RWPE2 (cell line): Measurements from ENCODE around the gene FAR1.

Source experiments
- ATAC-seq: fragments of 200-7000 bp; cut with Tn5 transposase; 3 replicates; pipeline ENCODE4 v1.9.1; 2021; ENCODE audit warnings: low read depth
- DNase-seq: peaks from one replicate; pipeline ENCODE4 v3.0.0-alpha.2; 2020; ENCODE audit warnings: low spot score
- H3K27ac ChIP-seq: fragments of 450-650 bp; 2 replicates; pipeline ENCODE4 v1.5.1; 2017; ENCODE audit warnings: mild to moderate bottlenecking; ENCODE audit not compliant: poor library complexity, severe bottlenecking
- H3K27me3 ChIP-seq: fragments of 250-450 bp; sonication (Bioruptor Pico); 2 replicates; pipeline ENCODE4 v1.5.1; 2021; ENCODE audit warnings: mild to moderate bottlenecking, moderate library complexity; ENCODE audit not compliant: insufficient read depth, poor library complexity, severe bottlenecking
- H3K36me3 ChIP-seq: fragments of 250-450 bp; sonication (Bioruptor Pico); 2 replicates; pipeline ENCODE4 v1.5.1; 2020; ENCODE audit warnings: low read depth, mild to moderate bottlenecking, moderate library complexity
- H3K4me1 ChIP-seq: fragments of 250-450 bp; sonication (Bioruptor Pico); 2 replicates; pipeline ENCODE4 v1.5.1; 2021; ENCODE audit warnings: mild to moderate bottlenecking, moderate library complexity; ENCODE audit not compliant: insufficient read depth, poor library complexity, severe bottlenecking
- H3K4me3 ChIP-seq: fragments of 250-450 bp; sonication (Bioruptor Pico); 2 replicates; pipeline ENCODE4 v1.5.1; 2021; ENCODE audit warnings: mild to moderate bottlenecking, moderate library complexity; ENCODE audit not compliant: severe bottlenecking
- H3K9me3 ChIP-seq: fragments of 250-450 bp; sonication (Bioruptor Pico); 2 replicates; pipeline ENCODE4 v1.5.1; 2021; ENCODE audit warnings: mild to moderate bottlenecking, moderate library complexity; ENCODE audit not compliant: severe bottlenecking
- CTCF ChIP-seq: fragments of 450-650 bp; IDR thresholded peaks from one replicate; pipeline ENCODE4 v1.5.1; 2017; ENCODE audit warnings: mild to moderate bottlenecking, moderate library complexity; ENCODE audit not compliant: poor library complexity, severe bottlenecking

The FAR1 gene

GRCh38 chr11:13669544-13670488, 1.3 kb downstream of the FAR1 start:
- peak overlapping the region; percentile 74 for H3K27ac ChIP-seq
- peak overlapping the region; percentile 75 for H3K4me3 ChIP-seq
- DNase-seq, result no peak

GRCh38 chr11:13672576-13673210, 4.2 kb downstream of the FAR1 start:
- no peaks in the 10 kb centered on the region for H3K9me3 ChIP-seq
- H3K36me3 ChIP-seq, result peaks cover 25% of the 10 kb centered on the region
- ATAC-seq, result no peak
- no peak for DNase-seq
- H3K4me1 ChIP-seq, result peaks cover 25% of the 10 kb centered on the region
- no peak overlapping the region for H3K4me3 ChIP-seq
- TF ChIP-seq CTCF, result no peak
- no peak overlapping the region for H3K27ac ChIP-seq
- no peaks in the 10 kb centered on the region for H3K27me3 ChIP-seq

More at GRCh38 chr11:13669544-13670488, 1.3 kb downstream of the FAR1 start:
- Histone ChIP-seq H3K4me1 (peaks cover 37% of the 10 kb centered on the region), H3K27me3 (no peaks in the 10 kb centered on the region), H3K36me3 (peaks cover 14% of the 10 kb centered on the region), H3K9me3 (no peaks in the 10 kb centered on the region)
- ATAC-seq, result no peak
- TF ChIP-seq CTCF, result no peak

GRCh38 chr11:13674799-13675509, 6.5 kb downstream of the FAR1 start:
- no peaks in the 10 kb centered on the region for H3K9me3 ChIP-seq
- H3K4me1 ChIP-seq, result peaks cover 34% of the 10 kb centered on the region
- no peak for DNase-seq
- TF ChIP-seq CTCF, result no peak
- H3K27ac ChIP-seq, result no peak overlapping the region
- no peak overlapping the region for H3K4me3 ChIP-seq
- peaks cover 34% of the 10 kb centered on the region for H3K36me3 ChIP-seq
- no peaks in the 10 kb centered on the region for H3K27me3 ChIP-seq
- no peak for ATAC-seq

GRCh38 chr11:13676576-13676975, 8.1 kb downstream of the FAR1 start:
- H3K9me3 ChIP-seq, result no peaks in the 10 kb centered on the region
- no peak overlapping the region for H3K4me3 ChIP-seq
- no peak overlapping the region for H3K27ac ChIP-seq
- TF ChIP-seq CTCF, result no peak
- ATAC-seq (no peak), DNase-seq (no peak)
- no peaks in the 10 kb centered on the region for H3K27me3 ChIP-seq
- peaks cover 24% of the 10 kb centered on the region for H3K4me1 ChIP-seq
- peaks cover 26% of the 10 kb centered on the region for H3K36me3 ChIP-seq
